SH-SY5Y (cell line): ENCODE results near the gene HLA-F.

Experiments
- GATA2 ChIP-seq: IDR thresholded peaks from 2 replicates; pipeline ENCODE4 v1.6.1; 2011; ENCODE audit warnings: mild to moderate bottlenecking, low read depth, low read length
- GATA3 ChIP-seq: IDR thresholded peaks from 2 replicates; pipeline ENCODE4 v1.6.1; 2011; ENCODE audit warnings: low read depth, mild to moderate bottlenecking, low read length, moderate library complexity

- TF ChIP-seq GATA2: no peak
- TF ChIP-seq GATA3: no peak
Measured at GRCh38 chr6:29727637-29728036, 4.4 kb downstream of the HLA-F start.
